K562 (cell line): ENCODE results near the gene SH3BP5. TPM values are rescaled to one million over a fixed set of nuclear protein-coding genes. Genes with fewer than 3 reads are reported as not detected.

Source experiments
- ATAC-seq: fragments of 200-7000 bp; cut with Tn5 transposase; 3 replicates; pipeline ENCODE4 v1.9.1; 2020; ENCODE audit warnings: moderate library complexity
- BruUV-seq: library from RNA; stranded (reverse); fragments of 400-500 nt; replicated peaks from 2 replicates; lab custom pipeline; 2021; lab: Mats Ljungman, UMichigan
- CTCF ChIA-PET: fragments of 300-600 bp; formaldehyde crosslinking; extraction: SDS; loops from one replicate; lab custom pipeline; 2021; ENCODE audit warnings: low intra/inter-chr PET ratio; lab: Yijun Ruan, JAX
- POLR2A ChIA-PET: fragments of 300-600, 350-650 bp; sonication (Branson Sonifier 250); formaldehyde crosslinking; extraction: SDS; loops from one replicate; lab custom pipeline; 2021; ENCODE audit warnings: antibody characterized with exemption, inconsistent platforms; lab: Yijun Ruan, JAX
- DNase-seq, 4 experiments: peaks; one replicate each; pipeline versions ENCODE4 v3.0.0 to v3.0.0-alpha.2; 2011 to 2018; ENCODE audit warnings: low spot score in 3 of 4, mixed read lengths in 3 of 4; ENCODE audit errors: extremely low read depth in 1 of 4
- FAIRE-seq: peaks from 2 replicates; lab custom pipeline; 2011; peaks lifted over from hg19 to GRCh38; lab: Jason Lieb, UNC
- H2AFZ ChIP-seq: 2 replicates; pipeline ENCODE4 v1.6.0; 2011; ENCODE audit warnings: low read depth, low read length, control low read depth, inconsistent platforms
- H3K27ac ChIP-seq: fragments of 200-600 bp; 3 replicates; pipeline ENCODE4 v1.8.0; 2011; ENCODE audit warnings: low read depth, mild to moderate bottlenecking, control low read depth, inconsistent platforms, low read length, moderate library complexity, mixed read lengths; ENCODE audit errors: extremely low read depth
- H3K27me3 ChIP-seq, 2 experiments: fragments of 300-600 bp in 1 of 2; 2 replicates in 1 of 2; 3 replicates in 1 of 2; pipeline versions ENCODE4 v1.6.0 to v1.8.0; 2011; ENCODE audit warnings: inconsistent platforms in 2 of 2, low read length in 2 of 2, mild to moderate bottlenecking in 1 of 2, mixed read lengths in 1 of 2, moderate library complexity in 1 of 2; ENCODE audit not compliant: control insufficient read depth in 2 of 2, insufficient read depth in 2 of 2
- H3K36me3 ChIP-seq: fragments of 300-600 bp; 3 replicates; pipeline ENCODE4 v1.8.0; 2011; ENCODE audit warnings: mild to moderate bottlenecking, low read length, inconsistent platforms; ENCODE audit not compliant: control insufficient read depth, insufficient read depth
- H3K4me1 ChIP-seq, 2 experiments: fragments of 200-600 bp in 1 of 2; replicated peaks in 1 of 2; 2 replicates in 1 of 2; 3 replicates in 1 of 2; pipeline versions ENCODE4 v1.5.1 to v1.8.0; 2011; ENCODE audit warnings: inconsistent platforms in 2 of 2, low read length in 2 of 2, mild to moderate bottlenecking in 1 of 2, mixed read lengths in 1 of 2, moderate library complexity in 1 of 2; ENCODE audit not compliant: control insufficient read depth in 2 of 2, insufficient read depth in 2 of 2
- H3K4me2 ChIP-seq: 2 replicates; pipeline ENCODE4 v1.6.1; 2011; ENCODE audit warnings: low read length, control low read depth, inconsistent platforms, mixed read lengths; ENCODE audit not compliant: insufficient read depth
- H3K4me3 ChIP-seq: fragments of 200-600 bp; sonication (generic), shearing (Covaris generic); 2 replicates; pipeline ENCODE4 v1.5.1; 2016; ENCODE audit warnings: control low read depth, inconsistent platforms
- H3K79me2 ChIP-seq: fragments of 200-600 bp; 3 replicates; pipeline ENCODE4 v1.8.0; 2011; ENCODE audit warnings: low read length, inconsistent platforms; ENCODE audit not compliant: control insufficient read depth, insufficient read depth
- H3K9ac ChIP-seq, 2 experiments: 2 replicates each; pipeline versions ENCODE4 v1.6.0 to v1.6.1; 2011; ENCODE audit warnings: low read depth in 2 of 2, low read length in 2 of 2, control low read depth in 1 of 2, inconsistent platforms in 1 of 2, mild to moderate bottlenecking in 1 of 2, mixed read lengths in 1 of 2; ENCODE audit not compliant: insufficient read depth in 1 of 2
- H3K9me1 ChIP-seq: one replicate; pipeline ENCODE4 v1.6.0; 2011; ENCODE audit warnings: inconsistent platforms, mild to moderate bottlenecking, low read length, moderate library complexity; ENCODE audit not compliant: control insufficient read depth, insufficient read depth
- H3K9me3 ChIP-seq: replicated peaks from 2 replicates; pipeline ENCODE4 v1.5.1; 2011; ENCODE audit warnings: low read depth, low read length, inconsistent platforms; ENCODE audit not compliant: control insufficient read depth, insufficient read depth
- H4K20me1 ChIP-seq: replicated peaks from 2 replicates; pipeline ENCODE4 v1.6.1; 2011; ENCODE audit warnings: low read length, inconsistent platforms, mixed read lengths; ENCODE audit not compliant: control insufficient read depth, insufficient read depth
- EHMT2 ChIP-seq: fragments of 450-650 bp; IDR thresholded peaks from 2 replicates; pipeline ENCODE4 v1.6.1; 2018; ENCODE audit warnings: antibody characterized with exemption
- KHSRP ChIP-seq: fragments of 450-650 bp; IDR thresholded peaks from 2 replicates; pipeline ENCODE4 v1.6.1; 2017
- MEIS2 ChIP-seq: fragments of 450-650 bp; IDR thresholded peaks from 2 replicates; pipeline ENCODE4 v1.6.1; 2014; ENCODE audit warnings: mild to moderate bottlenecking; ENCODE audit not compliant: partially characterized antibody
- U2AF2 ChIP-seq: fragments of 200-400 bp; formaldehyde crosslinking; optimal IDR thresholded peaks from 2 replicates; pipeline ENCODE3; 2017; ENCODE audit warnings: low read depth, mild to moderate bottlenecking, low read length
- YY1 ChIP-seq, 3 experiments: IDR thresholded peaks; 2 replicates each; pipeline ENCODE4 v1.6.1; 2011; ENCODE audit warnings: low read length in 2 of 3, mild to moderate bottlenecking in 2 of 3, moderate library complexity in 2 of 3, borderline replicate concordance in 1 of 3, control low read depth in 1 of 3, low read depth in 1 of 3; ENCODE audit not compliant: insufficient read depth in 3 of 3, insufficient replicate concordance in 2 of 3, control insufficient read depth in 1 of 3, insufficient read length in 1 of 3; ENCODE audit errors: extremely low read depth in 1 of 3
- ZBTB49 ChIP-seq: sonication (generic); formaldehyde crosslinking; IDR thresholded peaks from 2 replicates; pipeline ENCODE4 v1.8.0; 2022; ENCODE audit warnings: missing genetic modification reagents, mild to moderate bottlenecking, borderline replicate concordance
- ZNF592 ChIP-seq: fragments of 450-650 bp; IDR thresholded peaks from 2 replicates; pipeline ENCODE4 v1.6.1; 2017; ENCODE audit warnings: antibody characterized with exemption, mild to moderate bottlenecking
- WGBS: fragments of 100-300 bp; shearing (Covaris generic); methylation state at CpG from one replicate; pipeline ENCODE4 v1.1.6; 2016; ENCODE audit warnings: low coverage, mixed read lengths; ENCODE audit not compliant: insufficient coverage; ENCODE audit errors: missing lambda C conversion rate; 5-methylcytosine and 5-hydroxymethylcytosine counted together
- in situ Hi-C: fragments of 300-500 bp; cut with MboI; formaldehyde crosslinking; loops from 4 replicates; pipeline ENCODE4 v1.15.0; 2018; ENCODE audit warnings: inconsistent platforms, mixed read lengths
- intact Hi-C: fragments of 100-400 bp; cut with micrococcal nuclease; formaldehyde crosslinking; loops from 2 replicates; pipeline ENCODE4 v1.14.2; 2022
- polyA plus RNA-seq, 8 experiments: library from polyadenylated mRNA; depleted of rRNA in 4 of 8; stranded (reverse) in 5 of 8; unstranded in 3 of 8; fragments of >200 nt; fragmentation: Nextera tagmentation in 2 of 8; fragmentation: Illumina TruSeq in 1 of 8; extraction: Ambion mirVana in 2 of 8; extraction: Trizol in 1 of 8; gene quantifications; 2 replicates each; pipeline versions ENCODE4 v1.2.1 to v1.2.3, GENCODE V29; 2011 to 2014; ENCODE audit warnings: inconsistent platforms in 1 of 8, missing spikeins in 1 of 8
- total RNA-seq, 7 experiments: library from RNA; depleted of rRNA in 6 of 7; stranded (reverse); fragments of >200 nt in 6 of 7; fragmentation: Illumina TruSeq in 2 of 7; extraction: Trizol in 2 of 7; gene quantifications; 2 replicates each; pipeline versions ENCODE4 v1.2.1 to v1.2.3, GENCODE V29; 2011 to 2021; ENCODE audit warnings: low replicate concordance in 1 of 7

Gene SH3BP5
- total and polyA plus RNA-seq, 9 of the 15 experiments (the other 6 are each of a cell fraction or from before 2014, with no cell fraction given): 2.9 to 29.0 (median 14.9) TPM

DNA sequence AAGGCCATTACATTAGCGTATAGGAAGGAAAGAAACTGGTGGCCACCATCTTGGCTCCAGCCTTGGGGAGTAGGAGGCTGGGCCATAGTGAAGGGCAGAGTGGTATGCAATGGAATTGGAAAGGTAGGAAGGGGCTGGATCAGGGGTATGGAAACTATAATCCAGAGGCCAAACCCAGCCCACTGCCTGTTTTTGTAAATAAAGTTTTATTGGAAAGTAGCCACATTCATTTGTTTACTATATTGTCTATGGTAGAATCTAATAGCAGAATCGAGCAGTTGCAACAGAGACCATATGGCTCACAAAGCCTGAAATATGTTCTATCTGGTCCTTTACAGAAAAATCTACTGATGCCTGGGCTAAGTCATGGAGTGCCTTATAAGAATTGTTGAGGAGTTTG lies 14.1 kb upstream of the SH3BP5 start:
- intact Hi-C loops: no loop called here
- Histone ChIP-seq H3K79me2 (no peaks in the 10 kb centered on the region), H3K9me3 (0 out of 2 replicates have a peak, but pooled peaks cover 2% of the 10 kb centered on the region), H3K9ac (no peak overlapping the region), H3K9me1 (no peaks in the 10 kb centered on the region), H3K4me2 (no peak overlapping the region), H3K4me1 (peaks cover 12 to 19% of the 10 kb centered on the region in 2 experiments), H3K36me3 (no peaks in the 10 kb centered on the region), H3K27me3 (no peaks in the 10 kb centered on the region), H3K4me3 (no peak overlapping the region), H3K27ac (no peak overlapping the region), H4K20me1 (no peaks in the 10 kb centered on the region), H2AFZ (peak overlapping the region; percentile 81)
- FAIRE-seq (no peak), ATAC-seq (no peak), DNase-seq (no peak)
- CTCF ChIA-PET: no interaction called here
- 67% methylated on average over 2 of the region's 2 CpGs for WGBS
- in situ Hi-C loops: no loop called here
- BruUV-seq: no TSS peak
- POLR2A ChIA-PET: interaction anchor here (1.2 to 1.4 kb wide), 3 partner anchors 10 to 14 kb away, joined by 5 read pairs; partner anchors contain the start of gene SH3BP5
- TF ChIP-seq YY1 (IDR thresholded peaks at IDR 0.05; ENCODE audit: borderline replicate concordance in 1 of 3, control insufficient read depth in 1 of 3, extremely low read depth in 1 of 3, insufficient read depth in 3 of 3, insufficient read length in 1 of 3, insufficient replicate concordance in 2 of 3, low read depth in 1 of 3, low read length in 2 of 3) (peak in 1 of 3 experiments; percentile 29), EHMT2 (0 out of 2 replicates have a peak, but pooled peaks have one; percentile 40), ZNF592 (0 out of 2 replicates have a peak, but pooled peaks have one; percentile 14), U2AF2 (no peak), MEIS2 (no peak), KHSRP (no peak), ZBTB49 (CRISPR knock-in tag) (no peak)
